NK-92 treated with Interleukin-12 subunit alpha and Interleukin-12 subunit beta, amount 100 ng/mL, for 24 hours (cell line): ENCODE data around the gene F2.
A peak's percentile ranks its signal among the peaks of the same experiment; 100 is the strongest.
"Not testable (repeated sequence)": the region's sequence is repeated elsewhere in the genome, so short reads cannot be mapped to it uniquely, and the experiment has no call there.

Experiments
- DNase-seq: peaks from one replicate; lab custom pipeline; 2025; lab: John Stamatoyannopoulos, UW

The F2 gene

GRCh38 chr11:46686886-46687795 is 31.9 kb upstream of the F2 start:
- no peak for DNase-seq

GRCh38 chr11:46690702-46691101 is 28.3 kb upstream of the F2 start:
- DNase-seq: no peak

GRCh38 chr11:46692450-46692849 is 26.6 kb upstream of the F2 start:
- DNase-seq: no peak

- DNase-seq: no peak
Observed at GRCh38 chr11:46693597-46694012, 25.4 kb upstream of the F2 start.

GRCh38 chr11:46694072-46694471 is 24.9 kb upstream of the F2 start:
- no peak for DNase-seq

GRCh38 chr11:46694607-46695006 is 24.4 kb upstream of the F2 start:
- no peak for DNase-seq

- DNase-seq: no peak
Observed at GRCh38 chr11:46695345-46696211, 23.4 kb upstream of the F2 start.

- no peak for DNase-seq
Observed at GRCh38 chr11:46696212-46696558, 22.8 kb upstream of the F2 start.

GRCh38 chr11:46697303-46697702 is 21.7 kb upstream of the F2 start:
- DNase-seq: no peak

- no peak for DNase-seq
Observed at GRCh38 chr11:46697723-46698122, 21.3 kb upstream of the F2 start.

GRCh38 chr11:46698597-46698996 is 20.4 kb upstream of the F2 start:
- no peak for DNase-seq

- peak; percentile 99 for DNase-seq
Observed at GRCh38 chr11:46700241-46701077, 18.6 kb upstream of the F2 start, which contains the start of the genes ARHGAP1 and ZNF408. ARHGAP1 (minus strand) TSS chr11:46700619; CDS start chr11:46696107, 4,512 bp downstream. ZNF408 (plus strand) TSS chr11:46701031; CDS start chr11:46701048, 17 bp downstream.

- no peak for DNase-seq
Observed at GRCh38 chr11:46701078-46701654, 17.8 kb upstream of the F2 start.

- DNase-seq: no peak
Observed at GRCh38 chr11:46705070-46705688, 13.8 kb upstream of the F2 start.

GRCh38 chr11:46706886-46707285 is 12.1 kb upstream of the F2 start:
- no peak for DNase-seq

GRCh38 chr11:46709351-46709750 is 9.7 kb upstream of the F2 start:
- DNase-seq: not testable (repeated sequence)

- DNase-seq: no peak
Observed at GRCh38 chr11:46710821-46711269, 8.2 kb upstream of the F2 start.

GRCh38 chr11:46711303-46711702 is 7.7 kb upstream of the F2 start:
- DNase-seq: no peak

- no peak for DNase-seq
Observed at GRCh38 chr11:46712874-46713576, 6.0 kb upstream of the F2 start.

GRCh38 chr11:46717825-46718154 is 1.2 kb upstream of the F2 start:
- DNase-seq: not testable (repeated sequence)
